ENCODE measurements around the gene C1orf167. TPM values are rescaled to one million over a fixed set of nuclear protein-coding genes. Genes with fewer than 3 reads are reported as not detected.

Gene C1orf167
- total and polyA plus RNA-seq, 4 donors: 0.37 TPM; not detected in 3

GRCh38 chr1:11722538-11722937 lies 39.5 kb upstream of the C1orf167 start:
- WGBS: 75% methylated on average over 2 of the region's 2 CpGs
- no peak for TF ChIP-seq CTCF (IDR thresholded peaks at IDR 0.05; ENCODE audit: low read depth, low read length, missing input control)
- TF ChIP-seq, protein P1, sequence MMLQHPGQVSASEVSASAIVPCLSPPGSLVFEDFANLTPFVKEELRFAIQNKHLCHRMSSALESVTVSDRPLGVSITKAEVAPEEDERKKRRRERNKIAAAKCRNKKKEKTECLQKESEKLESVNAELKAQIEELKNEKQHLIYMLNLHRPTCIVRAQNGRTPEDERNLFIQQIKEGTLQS (IDR thresholded peaks at IDR 0.05): no peak
- no peak for TF ChIP-seq RAD21 (IDR thresholded peaks at IDR 0.05)
- TF ChIP-seq REST (IDR thresholded peaks at IDR 0.05): no peak
- TF ChIP-seq FOXA1 (IDR thresholded peaks at IDR 0.05): no peak
- TF ChIP-seq TAF1 (conservative IDR thresholded peaks at IDR 0.05): no peak
- no peak for TF ChIP-seq HNF4G (IDR thresholded peaks at IDR 0.05)
- no peak for TF ChIP-seq HNF4A (conservative IDR thresholded peaks at IDR 0.05)
- no peak for TF ChIP-seq RXRA (IDR thresholded peaks at IDR 0.05)
- TF ChIP-seq, protein P2, sequence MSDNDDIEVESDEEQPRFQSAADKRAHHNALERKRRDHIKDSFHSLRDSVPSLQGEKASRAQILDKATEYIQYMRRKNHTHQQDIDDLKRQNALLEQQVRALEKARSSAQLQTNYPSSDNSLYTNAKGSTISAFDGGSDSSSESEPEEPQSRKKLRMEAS (IDR thresholded peaks at IDR 0.05): no peak
- TF ChIP-seq SP1 (IDR thresholded peaks at IDR 0.05): no peak
- TF ChIP-seq NR2F2 (IDR thresholded peaks at IDR 0.05): no peak
- TF ChIP-seq ZBTB33 (IDR thresholded peaks at IDR 0.05): no peak
- no peak for TF ChIP-seq GABPA (IDR thresholded peaks at IDR 0.05 in 1 of 2, conservative IDR thresholded peaks at IDR 0.05 in 1 of 2)
- TF ChIP-seq YY1 (IDR thresholded peaks at IDR 0.05): no peak
- TF ChIP-seq EGR1 (IDR thresholded peaks at IDR 0.05; ENCODE audit: low read depth in 2 of 2): no peak
- TF ChIP-seq JUND (IDR thresholded peaks at IDR 0.05): no peak
- TF ChIP-seq FOXA2 (IDR thresholded peaks at IDR 0.05): no peak
- no peak overlapping the region for H3K9ac ChIP-seq (ENCODE audit: low read depth in 1 of 2, low read length in 2 of 2)
- H3K9me3 ChIP-seq (ENCODE audit: control insufficient read depth in 4 of 4, low read length in 3 of 4): no peaks in the 10 kb centered on the region
- H3K27me3 ChIP-seq (ENCODE audit: control insufficient read depth in 4 of 4, insufficient read depth in 4 of 4, low read length in 3 of 4): no peaks in the 10 kb centered on the region
- no peak for DNase-seq (ENCODE audit: low spot score)
- H3K4me3 ChIP-seq (ENCODE audit: low read depth in 1 of 3, low read length in 3 of 3): no peak overlapping the region
- no peak overlapping the region for H3K27ac ChIP-seq (ENCODE audit: low read depth in 1 of 2, low read length in 2 of 2)
- H3K36me3 ChIP-seq (ENCODE audit: control insufficient read depth in 4 of 4, insufficient read depth in 3 of 4, low read depth in 1 of 4, low read length in 3 of 4): no peaks in the 10 kb centered on the region
- peaks cover 1 to 9% (median 7%) of the 10 kb centered on the region in 4 donors for H3K4me1 ChIP-seq (ENCODE audit: control insufficient read depth in 4 of 4, insufficient read depth in 4 of 4, low read length in 3 of 4)
